Stomach (tissue), 4 donors: ENCODE results near the gene PET117.
"Not testable (repeated sequence)": the region's sequence is repeated elsewhere in the genome, so short reads cannot be mapped to it uniquely, and the experiment has no call there.

Source experiments
- EP300 ChIP-seq: sonication (generic); formaldehyde crosslinking; IDR thresholded peaks from one replicate; pipeline ENCODE4 v1.6.1; 2017; ENCODE audit warnings: antibody characterized with exemption
- POLR2A ChIP-seq, 4 donors: fragments of 450-650 bp; IDR thresholded peaks; one replicate each; pipeline ENCODE4 v1.6.1; 2016; ENCODE audit warnings: antibody characterized with exemption in 4 of 4, control low read depth in 2 of 4, mild to moderate bottlenecking in 1 of 4, moderate library complexity in 1 of 4
- POLR2AphosphoS5 ChIP-seq, 3 donors: sonication (generic); formaldehyde crosslinking; IDR thresholded peaks; one replicate each; pipeline ENCODE4 v1.6.1; 2016; ENCODE audit warnings: antibody characterized with exemption in 3 of 3

DNA sequence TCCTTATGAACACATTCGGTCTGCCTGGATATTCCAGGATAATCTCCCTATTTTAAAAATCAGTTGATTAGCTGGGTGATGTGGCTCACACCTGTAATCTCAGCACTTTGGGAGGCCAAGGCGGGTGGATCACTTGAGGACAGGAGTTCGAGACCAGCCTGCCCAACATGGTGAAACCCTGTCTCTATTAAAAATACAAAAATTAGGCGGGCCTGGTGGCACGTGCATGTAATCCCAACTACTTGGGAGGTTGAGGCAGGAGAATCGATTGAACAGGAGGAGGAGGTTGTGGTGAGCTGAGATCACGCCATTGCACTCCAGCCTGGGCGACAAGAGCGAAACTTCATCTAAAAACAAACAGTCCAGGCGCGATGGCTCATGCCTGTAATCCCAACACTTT is 48.8 kb upstream of the PET117 start:
- TF ChIP-seq POLR2A (IDR thresholded peaks at IDR 0.05); EP300; POLR2AphosphoS5 (IDR thresholded peaks at IDR 0.05): not testable (repeated sequence)
